GM23338 (cell line): Measurements from ENCODE around the gene TTBK1.

ENCODE experiments used
- EZH2 ChIP-seq: fragments of 200-600 bp; sonication (generic); IDR thresholded peaks from one replicate; pipeline ENCODE4 v1.8.0; 2017; ENCODE audit warnings: antibody characterized with exemption, mild to moderate bottlenecking, low read depth; ENCODE audit not compliant: unreplicated experiment
- EZH2phosphoT487 ChIP-seq: fragments of 200-600 bp; sonication (generic); IDR thresholded peaks from one replicate; pipeline ENCODE4 v1.8.1; 2018; ENCODE audit warnings: antibody characterized with exemption; ENCODE audit not compliant: unreplicated experiment
- JUNB ChIP-seq: IDR thresholded peaks from one replicate; pipeline ENCODE4 v1.6.1; 2016; ENCODE audit warnings: antibody characterized with exemption; ENCODE audit not compliant: unreplicated experiment
- NANOG ChIP-seq: IDR thresholded peaks from 2 replicates; pipeline ENCODE4 v1.6.1; 2016; ENCODE audit warnings: antibody characterized with exemption, borderline replicate concordance
- POLR2AphosphoS5 ChIP-seq: IDR thresholded peaks from 2 replicates; pipeline ENCODE4 v1.6.1; 2016; ENCODE audit warnings: antibody characterized with exemption, low read depth
- ZNF331 ChIP-seq: fragments of 250-450 bp; sonication (Bioruptor Pico); IDR thresholded peaks from 2 replicates; pipeline ENCODE4 v1.5.0; 2020; ENCODE audit warnings: low read depth, mild to moderate bottlenecking, moderate library complexity
- TF ChIP-seq, protein P1 (sequence below), 2 experiments: fragments of 200-600 bp in 1 of 2; sonication (generic) in 1 of 2; conservative IDR thresholded peaks; 2 replicates each; pipeline versions ENCODE4 v1.5.1 to v1.6.1; 2016 to 2017; ENCODE audit warnings: antibody characterized with exemption in 2 of 2, low read depth in 2 of 2, mild to moderate bottlenecking in 2 of 2, moderate library complexity in 1 of 2
- TF ChIP-seq, protein P2 (sequence below): IDR thresholded peaks from one replicate; pipeline ENCODE4 v1.6.1; 2018; ENCODE audit warnings: antibody characterized with exemption; ENCODE audit not compliant: unreplicated experiment
- TF ChIP-seq, protein P3 (sequence below): IDR thresholded peaks from 2 replicates; pipeline ENCODE4 v1.6.1; 2016; ENCODE audit warnings: antibody characterized with exemption

DNA sequence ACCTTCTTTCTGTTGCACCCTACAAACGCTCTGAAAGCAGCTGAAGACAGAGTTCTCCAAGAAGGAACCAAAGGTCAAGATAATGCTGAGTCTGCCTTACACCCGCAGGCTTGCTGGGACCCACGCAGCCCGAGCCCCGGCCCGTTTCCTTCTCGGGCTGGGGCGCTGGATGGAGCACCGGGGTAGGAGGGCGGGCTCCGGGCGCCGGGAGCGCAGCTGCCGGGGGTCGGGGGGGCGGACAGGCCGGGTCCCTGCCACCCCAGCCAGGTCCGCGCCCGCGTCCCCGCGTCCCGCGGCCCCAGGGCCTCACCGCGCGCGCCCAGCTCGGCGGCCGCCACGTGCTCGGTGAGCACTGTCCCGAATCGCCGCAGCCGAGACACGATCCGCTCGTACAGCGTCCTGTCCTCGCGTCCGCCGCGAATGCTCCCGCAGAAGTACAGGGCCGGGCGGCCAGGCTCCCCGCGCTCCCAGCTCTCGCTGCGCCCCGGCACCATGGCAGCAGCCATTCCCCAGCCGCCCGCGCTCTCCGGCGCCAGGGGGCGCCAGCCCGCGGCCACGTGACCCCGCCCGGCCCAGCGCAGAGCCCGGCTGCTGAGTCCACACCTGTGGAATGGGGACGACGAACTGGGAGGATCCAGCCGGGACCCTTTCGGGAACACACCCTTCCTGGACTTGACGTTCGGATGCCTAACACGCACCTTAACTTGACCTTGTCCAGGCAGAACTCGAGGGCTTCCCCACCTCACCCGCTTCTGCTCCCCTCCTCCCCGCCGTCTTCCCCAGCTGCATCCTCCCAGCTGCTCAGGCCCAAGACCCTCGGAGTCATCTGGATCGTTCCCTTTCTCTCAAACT is 14.1 kb upstream of the TTBK1 start, which contains the start of gene DNPH1:
- TF ChIP-seq, protein P1, sequence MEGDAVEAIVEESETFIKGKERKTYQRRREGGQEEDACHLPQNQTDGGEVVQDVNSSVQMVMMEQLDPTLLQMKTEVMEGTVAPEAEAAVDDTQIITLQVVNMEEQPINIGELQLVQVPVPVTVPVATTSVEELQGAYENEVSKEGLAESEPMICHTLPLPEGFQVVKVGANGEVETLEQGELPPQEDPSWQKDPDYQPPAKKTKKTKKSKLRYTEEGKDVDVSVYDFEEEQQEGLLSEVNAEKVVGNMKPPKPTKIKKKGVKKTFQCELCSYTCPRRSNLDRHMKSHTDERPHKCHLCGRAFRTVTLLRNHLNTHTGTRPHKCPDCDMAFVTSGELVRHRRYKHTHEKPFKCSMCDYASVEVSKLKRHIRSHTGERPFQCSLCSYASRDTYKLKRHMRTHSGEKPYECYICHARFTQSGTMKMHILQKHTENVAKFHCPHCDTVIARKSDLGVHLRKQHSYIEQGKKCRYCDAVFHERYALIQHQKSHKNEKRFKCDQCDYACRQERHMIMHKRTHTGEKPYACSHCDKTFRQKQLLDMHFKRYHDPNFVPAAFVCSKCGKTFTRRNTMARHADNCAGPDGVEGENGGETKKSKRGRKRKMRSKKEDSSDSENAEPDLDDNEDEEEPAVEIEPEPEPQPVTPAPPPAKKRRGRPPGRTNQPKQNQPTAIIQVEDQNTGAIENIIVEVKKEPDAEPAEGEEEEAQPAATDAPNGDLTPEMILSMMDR (conservative IDR thresholded peaks at IDR 0.05; ENCODE audit: low read depth in 2 of 2) = peak; percentile 66 to 83
- TF ChIP-seq, protein P2, sequence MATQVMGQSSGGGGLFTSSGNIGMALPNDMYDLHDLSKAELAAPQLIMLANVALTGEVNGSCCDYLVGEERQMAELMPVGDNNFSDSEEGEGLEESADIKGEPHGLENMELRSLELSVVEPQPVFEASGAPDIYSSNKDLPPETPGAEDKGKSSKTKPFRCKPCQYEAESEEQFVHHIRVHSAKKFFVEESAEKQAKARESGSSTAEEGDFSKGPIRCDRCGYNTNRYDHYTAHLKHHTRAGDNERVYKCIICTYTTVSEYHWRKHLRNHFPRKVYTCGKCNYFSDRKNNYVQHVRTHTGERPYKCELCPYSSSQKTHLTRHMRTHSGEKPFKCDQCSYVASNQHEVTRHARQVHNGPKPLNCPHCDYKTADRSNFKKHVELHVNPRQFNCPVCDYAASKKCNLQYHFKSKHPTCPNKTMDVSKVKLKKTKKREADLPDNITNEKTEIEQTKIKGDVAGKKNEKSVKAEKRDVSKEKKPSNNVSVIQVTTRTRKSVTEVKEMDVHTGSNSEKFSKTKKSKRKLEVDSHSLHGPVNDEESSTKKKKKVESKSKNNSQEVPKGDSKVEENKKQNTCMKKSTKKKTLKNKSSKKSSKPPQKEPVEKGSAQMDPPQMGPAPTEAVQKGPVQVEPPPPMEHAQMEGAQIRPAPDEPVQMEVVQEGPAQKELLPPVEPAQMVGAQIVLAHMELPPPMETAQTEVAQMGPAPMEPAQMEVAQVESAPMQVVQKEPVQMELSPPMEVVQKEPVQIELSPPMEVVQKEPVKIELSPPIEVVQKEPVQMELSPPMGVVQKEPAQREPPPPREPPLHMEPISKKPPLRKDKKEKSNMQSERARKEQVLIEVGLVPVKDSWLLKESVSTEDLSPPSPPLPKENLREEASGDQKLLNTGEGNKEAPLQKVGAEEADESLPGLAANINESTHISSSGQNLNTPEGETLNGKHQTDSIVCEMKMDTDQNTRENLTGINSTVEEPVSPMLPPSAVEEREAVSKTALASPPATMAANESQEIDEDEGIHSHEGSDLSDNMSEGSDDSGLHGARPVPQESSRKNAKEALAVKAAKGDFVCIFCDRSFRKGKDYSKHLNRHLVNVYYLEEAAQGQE = no peak
- TF ChIP-seq EZH2 (no peak), POLR2AphosphoS5 (peak; percentile 57; the same call in 1 of the 2 replicates), EZH2phosphoT487 (no peak), ZNF331 (CRISPR knock-in tag) (no peak), NANOG (no peak), JUNB (no peak)
- TF ChIP-seq, protein P3, sequence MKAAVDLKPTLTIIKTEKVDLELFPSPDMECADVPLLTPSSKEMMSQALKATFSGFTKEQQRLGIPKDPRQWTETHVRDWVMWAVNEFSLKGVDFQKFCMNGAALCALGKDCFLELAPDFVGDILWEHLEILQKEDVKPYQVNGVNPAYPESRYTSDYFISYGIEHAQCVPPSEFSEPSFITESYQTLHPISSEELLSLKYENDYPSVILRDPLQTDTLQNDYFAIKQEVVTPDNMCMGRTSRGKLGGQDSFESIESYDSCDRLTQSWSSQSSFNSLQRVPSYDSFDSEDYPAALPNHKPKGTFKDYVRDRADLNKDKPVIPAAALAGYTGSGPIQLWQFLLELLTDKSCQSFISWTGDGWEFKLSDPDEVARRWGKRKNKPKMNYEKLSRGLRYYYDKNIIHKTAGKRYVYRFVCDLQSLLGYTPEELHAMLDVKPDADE = no peak
